ENCODE data around the gene GLO1. TPM values are rescaled to one million over a fixed set of nuclear protein-coding genes. Genes with fewer than 3 reads are reported as not detected.

The GLO1 gene
- total RNA-seq, 1 donor from 2014 or later = 80.8 TPM

GRCh38 chr6:38716825-38717224, 13.9 kb upstream of the GLO1 start:
- no peak for DNase-seq (ENCODE audit: extremely low spot score, unreplicated experiment)
- TF ChIP-seq CTCF (IDR thresholded peaks at IDR 0.05) = no peak
- Mint-ChIP-seq H3K36me3 (ENCODE audit: unreplicated experiment) (no peaks in the 10 kb centered on the region), H3K27ac (ENCODE audit: unreplicated experiment) (no peak overlapping the region), H3K4me1 (ENCODE audit: unreplicated experiment) (peaks cover 2% of the 10 kb centered on the region), H3K4me3 (ENCODE audit: unreplicated experiment) (no peak overlapping the region), H3K9me3 (ENCODE audit: unreplicated experiment) (no peaks in the 10 kb centered on the region), H3K27me3 (ENCODE audit: unreplicated experiment) (peaks cover 30% of the 10 kb centered on the region)

GRCh38 chr6:38715016-38715689, 12.2 kb upstream of the GLO1 start, which contains the start of gene DNAH8:
DNAH8 (plus strand) TSS chr6:38715311; CDS start chr6:38722810, 7,499 bp downstream.
- Mint-ChIP-seq H3K36me3 (ENCODE audit: unreplicated experiment) (no peaks in the 10 kb centered on the region), H3K9me3 (ENCODE audit: unreplicated experiment) (peaks cover 5% of the 10 kb centered on the region), H3K4me3 (ENCODE audit: unreplicated experiment) (peak within 1 kb of the TSS; percentile 36), H3K4me1 (ENCODE audit: unreplicated experiment) (no peaks in the 10 kb centered on the region), H3K27me3 (ENCODE audit: unreplicated experiment) (peaks cover 24% of the 10 kb centered on the region), H3K27ac (ENCODE audit: unreplicated experiment) (no peak within 1 kb of the TSS)
- no peak for TF ChIP-seq CTCF (IDR thresholded peaks at IDR 0.05)
- no peak for DNase-seq (ENCODE audit: extremely low spot score, unreplicated experiment)

GRCh38 chr6:38714239-38715015, 11.5 kb upstream of the GLO1 start:
- Mint-ChIP-seq H3K4me3 (ENCODE audit: unreplicated experiment) (peak overlapping the region; percentile 36), H3K36me3 (ENCODE audit: unreplicated experiment) (no peaks in the 10 kb centered on the region), H3K27me3 (ENCODE audit: unreplicated experiment) (peaks cover 24% of the 10 kb centered on the region), H3K9me3 (ENCODE audit: unreplicated experiment) (peaks cover 7% of the 10 kb centered on the region), H3K27ac (ENCODE audit: unreplicated experiment) (no peak overlapping the region), H3K4me1 (ENCODE audit: unreplicated experiment) (no peaks in the 10 kb centered on the region)
- DNase-seq (ENCODE audit: extremely low spot score, unreplicated experiment) = no peak
- no peak for TF ChIP-seq CTCF (IDR thresholded peaks at IDR 0.05)

GRCh38 chr6:38713812-38714211, 10.9 kb upstream of the GLO1 start:
- Mint-ChIP-seq H3K9me3 (ENCODE audit: unreplicated experiment) (peaks cover 7% of the 10 kb centered on the region), H3K27ac (ENCODE audit: unreplicated experiment) (no peak overlapping the region), H3K4me3 (ENCODE audit: unreplicated experiment) (no peak overlapping the region), H3K4me1 (ENCODE audit: unreplicated experiment) (no peaks in the 10 kb centered on the region), H3K36me3 (ENCODE audit: unreplicated experiment) (no peaks in the 10 kb centered on the region), H3K27me3 (ENCODE audit: unreplicated experiment) (peaks cover 21% of the 10 kb centered on the region)
- no peak for TF ChIP-seq CTCF (IDR thresholded peaks at IDR 0.05)
- no peak for DNase-seq (ENCODE audit: extremely low spot score, unreplicated experiment)

GRCh38 chr6:38708496-38708895, 5.6 kb upstream of the GLO1 start:
- Mint-ChIP-seq H3K36me3 (ENCODE audit: unreplicated experiment) (no peaks in the 10 kb centered on the region), H3K27me3 (ENCODE audit: unreplicated experiment) (peaks cover 14% of the 10 kb centered on the region), H3K4me1 (ENCODE audit: unreplicated experiment) (peaks cover 2% of the 10 kb centered on the region), H3K9me3 (ENCODE audit: unreplicated experiment) (peaks cover 7% of the 10 kb centered on the region), H3K27ac (ENCODE audit: unreplicated experiment) (no peak overlapping the region), H3K4me3 (ENCODE audit: unreplicated experiment) (no peak overlapping the region)
- DNase-seq (ENCODE audit: extremely low spot score, unreplicated experiment) = no peak
- peak; percentile 48 for TF ChIP-seq CTCF (IDR thresholded peaks at IDR 0.05)

Measured in osteocyte (in vitro differentiated cells).